Measurements from ENCODE around the gene LRRC34.

The LRRC34 gene

DNA sequence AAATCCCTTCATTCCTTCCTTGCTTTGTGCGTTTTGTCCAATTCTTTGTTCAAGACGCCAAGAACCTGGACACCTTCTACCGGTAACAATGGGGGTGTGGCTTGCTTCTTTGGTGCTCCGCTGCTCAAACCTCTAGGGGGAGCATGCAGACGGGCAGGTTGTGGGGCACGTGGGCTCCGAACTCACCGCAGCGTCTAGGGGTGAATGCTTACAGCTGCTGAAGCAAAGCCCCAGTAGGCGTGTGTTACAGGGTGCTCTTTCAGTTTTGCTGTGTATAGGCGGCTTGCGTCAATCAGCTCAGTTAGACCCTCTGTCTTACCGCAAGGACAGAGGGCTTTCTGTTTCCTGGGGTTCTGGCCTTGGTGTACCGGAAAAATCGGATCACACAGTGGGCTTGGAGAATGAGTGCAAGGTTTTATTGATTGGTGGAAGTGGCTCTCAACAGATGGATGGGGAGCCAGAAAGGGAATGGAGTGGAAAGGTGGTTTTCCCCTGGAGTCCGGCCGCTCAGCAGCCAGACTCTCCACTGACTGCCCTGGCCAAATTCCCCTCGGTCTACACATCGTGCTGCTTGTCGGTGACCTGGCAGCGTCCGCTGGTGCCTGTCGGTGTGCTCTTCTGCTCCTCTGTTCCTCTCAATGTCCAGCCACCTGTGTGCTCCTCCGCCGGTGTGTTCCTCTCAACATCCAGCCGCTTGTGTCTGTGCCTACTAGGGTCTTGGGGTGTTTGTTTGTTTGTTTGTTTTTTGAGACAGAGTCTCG is 1.2 kb upstream of the LRRC34 start:
- peak; percentile 17 for DNase-seq (ENCODE audit: low spot score)

DNA sequence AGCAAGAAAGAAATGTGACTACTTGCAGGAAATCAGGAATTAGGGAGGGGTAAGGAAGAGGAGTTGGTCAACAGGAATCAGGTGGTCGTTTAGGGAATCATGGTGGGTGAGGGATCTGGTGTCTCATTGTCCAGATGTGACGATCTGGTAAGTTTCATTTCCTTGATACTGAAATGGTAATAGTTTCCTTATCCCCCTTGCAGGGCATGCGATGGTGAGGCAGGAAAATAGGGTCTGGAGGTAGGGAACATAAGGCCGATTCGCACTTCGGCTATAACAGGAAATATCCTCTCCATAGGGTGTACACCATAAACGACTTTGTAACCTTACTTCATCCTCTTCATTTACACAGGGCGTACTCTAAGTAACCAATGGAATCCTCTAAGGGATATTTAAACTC is 574 bp upstream of the LRRC34 start:
- no peak for DNase-seq (ENCODE audit: low spot score)

DNA sequence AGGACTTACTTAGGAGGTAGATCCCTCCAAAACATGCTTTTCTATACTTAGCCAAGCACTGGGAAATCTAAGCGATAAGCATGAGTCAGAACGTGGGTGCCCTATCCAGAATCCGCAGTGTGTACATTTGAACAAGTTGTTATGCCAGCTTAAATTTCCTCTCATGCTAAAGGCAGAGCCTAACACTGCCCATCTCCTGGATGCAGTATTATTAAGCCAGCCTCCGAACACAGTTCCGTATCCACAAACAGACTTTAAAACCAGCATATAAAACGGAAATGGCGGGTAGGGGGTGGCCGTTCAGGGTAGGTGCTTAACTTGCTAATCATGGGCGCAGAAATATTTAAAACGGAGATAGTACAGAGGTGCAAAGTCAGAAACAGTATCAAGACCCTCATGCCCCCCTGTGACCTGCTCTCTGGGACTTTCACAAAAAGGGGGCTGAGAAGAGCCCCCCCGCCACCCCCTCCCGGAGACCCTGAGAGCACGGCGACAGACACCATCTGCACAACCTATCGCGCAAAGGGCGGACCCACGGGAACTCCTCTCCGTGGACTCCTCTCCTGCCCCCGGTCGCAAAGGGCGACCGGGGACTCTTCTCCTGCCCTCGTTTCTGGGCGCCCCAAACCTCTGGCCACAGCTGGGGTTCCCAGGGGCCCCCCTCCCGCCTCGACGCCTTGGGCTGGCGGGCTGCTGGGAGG is 923 bp downstream of the LRRC34 start:
- no peak for DNase-seq (ENCODE audit: low spot score)

DNA sequence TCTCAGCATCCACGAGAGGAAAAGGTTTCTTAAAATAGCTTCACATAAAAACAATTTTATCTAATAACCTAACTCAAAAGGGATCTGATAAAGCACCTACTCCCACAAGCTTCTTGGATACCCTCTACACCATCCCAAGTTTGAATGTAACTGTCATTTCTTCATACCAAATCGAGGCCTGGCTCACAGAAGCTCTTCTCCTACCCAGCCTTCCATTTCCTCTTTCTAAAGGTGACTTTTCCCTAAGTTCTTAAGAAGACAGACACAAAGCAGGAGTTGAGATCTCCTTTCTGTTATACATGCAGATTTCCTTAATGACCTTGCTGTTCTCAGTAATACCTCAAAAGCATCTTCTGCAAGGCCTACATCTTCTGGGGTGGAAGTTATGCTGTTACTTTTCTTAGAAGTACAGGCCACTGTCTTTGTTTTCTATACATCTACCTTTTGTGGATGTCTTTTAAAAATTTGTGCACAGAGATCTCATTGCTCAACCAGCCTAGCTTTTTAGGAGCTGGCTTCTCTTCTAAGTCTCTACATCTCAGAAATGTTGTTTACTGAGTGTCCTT is 3.4 kb downstream of the LRRC34 start:
- no peak for DNase-seq (ENCODE audit: low spot score)

DNA sequence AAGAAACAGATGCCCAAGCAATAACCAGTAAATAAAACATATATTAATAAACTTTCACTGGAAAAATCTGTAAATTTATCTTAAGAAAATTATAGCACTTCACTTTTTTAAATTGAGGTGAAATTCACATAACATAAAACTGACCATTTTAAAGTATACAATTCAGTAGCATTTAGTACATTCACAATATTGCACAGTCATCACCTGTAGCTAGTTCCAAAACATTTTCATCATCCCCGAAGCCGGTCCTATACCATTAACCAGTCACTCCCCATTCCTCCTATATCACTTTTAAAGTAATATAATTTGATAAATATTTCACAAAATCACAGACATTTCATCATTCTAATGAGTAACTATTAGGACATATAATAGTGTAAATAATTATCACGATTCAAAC is 8.0 kb downstream of the LRRC34 start:
- DNase-seq (ENCODE audit: low spot score) = no peak

DNA sequence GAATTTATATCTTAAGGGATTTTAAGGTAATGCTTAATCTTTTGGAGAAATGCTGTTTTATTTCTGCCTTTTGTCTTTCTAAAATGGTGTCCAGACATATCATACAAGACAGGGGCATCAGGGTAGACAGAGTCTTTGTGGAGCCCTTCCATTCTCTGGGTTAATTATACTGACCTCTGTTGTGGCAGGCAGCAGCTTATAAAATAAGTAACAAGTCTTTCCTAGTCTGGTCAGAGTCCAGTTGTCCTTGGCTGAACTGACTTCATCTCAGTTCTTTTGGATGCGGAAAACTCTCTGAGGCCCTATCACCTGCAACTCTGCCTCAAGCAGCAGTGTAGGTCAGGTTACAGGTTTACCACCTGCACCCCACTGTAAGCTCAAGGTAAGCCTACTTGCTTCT is 20.3 kb downstream of the LRRC34 start:
- DNase-seq (ENCODE audit: low spot score) = no peak

DNA sequence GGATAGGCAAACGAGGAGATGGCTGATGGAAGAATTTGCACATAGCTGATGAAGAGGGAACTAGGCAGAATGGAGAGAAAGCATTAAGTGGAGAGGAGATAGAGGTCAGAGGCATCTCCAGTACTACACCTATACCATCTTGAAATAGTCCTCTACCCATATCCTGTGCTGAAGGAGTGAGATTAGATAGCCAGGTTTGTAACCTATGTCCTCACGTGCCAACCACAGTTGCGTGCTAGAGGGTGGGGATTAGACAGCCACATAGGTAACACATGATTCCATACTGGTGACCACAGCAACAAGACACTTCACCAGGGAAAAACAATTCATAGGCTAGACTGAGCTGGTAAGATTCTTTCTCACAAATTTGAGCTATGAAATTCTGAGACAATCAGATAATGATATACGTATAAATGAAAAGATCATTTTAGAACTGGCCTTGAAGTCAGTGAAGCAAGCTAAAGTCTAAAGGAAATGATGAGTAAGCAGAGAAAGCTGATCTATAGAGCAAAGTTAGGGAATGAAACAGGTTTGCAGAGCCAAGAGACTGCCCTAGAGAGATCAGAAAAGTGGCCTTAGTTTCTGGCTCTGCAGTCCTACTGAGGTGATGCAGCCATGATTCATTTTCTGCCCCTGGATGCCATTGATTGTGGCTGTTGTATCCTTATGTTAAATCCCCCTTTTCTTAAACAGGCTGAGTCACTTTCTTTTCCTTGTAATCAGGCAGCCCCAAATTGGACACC is 21.8 kb downstream of the LRRC34 start:
- no peak for DNase-seq (ENCODE audit: low spot score)

DNA sequence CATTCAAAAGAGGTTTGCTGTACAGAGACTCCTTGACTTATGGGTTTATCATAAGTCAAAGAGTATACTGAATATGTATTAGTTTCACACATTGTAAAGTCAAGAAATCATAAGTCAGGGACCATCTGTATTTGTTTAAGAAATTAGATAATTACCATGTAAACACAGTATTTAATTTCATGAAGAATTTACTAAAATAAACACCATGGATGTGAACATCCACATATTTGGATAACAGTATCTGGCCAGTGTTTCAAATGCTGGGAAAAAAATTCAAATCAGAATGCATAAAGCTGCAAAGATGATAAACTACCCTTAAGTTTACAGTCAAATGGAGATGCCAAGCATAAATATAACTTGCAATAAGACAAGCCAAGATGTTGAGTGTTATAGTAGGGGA is 22.5 kb downstream of the LRRC34 start:
- DNase-seq (ENCODE audit: low spot score) = no peak

DNA sequence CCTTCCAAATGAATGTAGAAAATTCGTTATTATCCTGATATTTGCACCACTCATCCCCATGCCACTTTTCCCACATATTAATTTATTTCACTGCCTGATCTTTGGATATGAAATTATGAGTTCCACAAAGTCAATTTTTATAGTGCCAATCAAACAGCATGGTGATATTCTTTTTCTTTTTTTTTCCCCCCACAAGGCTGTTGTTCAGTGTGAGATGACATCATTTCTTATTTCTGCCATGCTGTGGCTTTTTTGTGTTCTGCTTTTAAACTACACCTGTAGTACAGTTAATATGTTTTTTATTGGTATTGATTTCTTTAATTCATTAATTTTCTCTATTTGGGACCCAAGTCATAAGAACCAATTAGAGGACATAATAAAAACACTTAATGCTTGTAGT is 24.9 kb downstream of the LRRC34 start:
- DNase-seq (ENCODE audit: low spot score) = no peak

DNA sequence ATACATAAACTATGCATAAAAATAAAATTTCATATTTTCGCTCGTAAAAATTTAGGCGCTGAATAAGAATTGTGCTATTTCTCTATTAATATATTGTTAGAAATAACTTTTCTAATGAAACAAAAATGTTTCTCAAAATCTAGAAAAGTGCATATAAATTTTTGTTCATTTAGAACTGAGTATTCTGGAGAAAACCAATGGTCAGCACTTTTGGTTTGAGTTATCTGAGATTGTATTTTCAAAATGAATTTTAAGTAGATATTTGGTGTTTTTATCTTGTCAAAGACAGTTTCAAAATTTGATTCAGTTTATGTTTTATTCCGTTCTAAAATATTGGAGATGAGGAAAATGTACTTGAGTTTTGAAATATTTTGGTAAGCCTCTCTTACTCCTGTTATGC is 25.6 kb downstream of the LRRC34 start:
- no peak for DNase-seq (ENCODE audit: low spot score)

DNA sequence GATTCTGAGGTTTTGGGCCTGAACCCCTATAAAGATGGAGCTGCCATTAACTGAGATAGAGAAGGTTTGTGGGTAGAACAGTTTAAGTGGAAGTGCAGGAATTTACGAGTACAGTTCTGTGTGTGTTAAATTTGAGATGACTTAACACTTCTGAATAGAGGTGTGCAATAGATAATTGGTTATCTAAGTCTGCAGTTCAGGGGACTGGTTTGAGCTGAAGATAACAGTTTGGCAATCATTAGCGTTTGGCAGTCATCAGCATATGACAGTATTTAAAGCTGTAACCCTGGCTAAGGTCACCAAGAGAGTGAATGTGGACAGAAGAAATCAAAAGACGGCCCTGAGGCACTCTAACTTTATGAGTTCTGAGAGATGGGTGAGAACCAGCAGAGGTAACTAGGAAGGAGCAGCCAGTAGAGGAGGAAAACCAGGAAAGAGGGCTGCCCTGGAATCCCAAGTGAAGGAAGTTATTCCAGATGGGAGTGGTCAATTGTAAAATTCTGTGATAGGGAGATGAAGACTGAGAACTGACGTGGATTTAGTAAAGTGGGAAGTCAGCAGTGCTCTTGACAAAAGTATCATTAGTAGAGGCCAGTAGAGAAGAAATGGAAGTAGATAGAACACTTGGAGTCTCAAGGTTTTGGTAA is 31.4 kb downstream of the LRRC34 start:
- no peak for DNase-seq (ENCODE audit: low spot score)

DNA sequence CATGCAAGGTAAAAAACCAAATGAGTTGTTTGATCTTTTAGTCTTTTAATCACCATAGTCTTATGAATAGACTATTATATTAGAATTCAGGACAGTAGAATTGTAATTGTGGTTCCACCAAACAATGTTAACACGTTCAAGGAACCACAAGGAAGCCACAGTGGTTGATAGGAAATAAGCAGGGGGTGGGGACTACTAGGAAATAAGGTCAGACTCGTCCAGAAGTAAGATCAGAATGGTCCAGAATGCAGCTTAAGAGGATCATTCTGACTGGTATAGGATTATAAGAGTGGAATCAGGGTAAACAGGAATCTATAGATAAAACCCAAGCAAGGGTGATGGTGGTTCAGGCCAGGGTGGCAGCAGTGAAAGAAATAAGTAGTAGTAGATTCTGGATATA is 32.0 kb downstream of the LRRC34 start:
- no peak for DNase-seq (ENCODE audit: low spot score)

DNA sequence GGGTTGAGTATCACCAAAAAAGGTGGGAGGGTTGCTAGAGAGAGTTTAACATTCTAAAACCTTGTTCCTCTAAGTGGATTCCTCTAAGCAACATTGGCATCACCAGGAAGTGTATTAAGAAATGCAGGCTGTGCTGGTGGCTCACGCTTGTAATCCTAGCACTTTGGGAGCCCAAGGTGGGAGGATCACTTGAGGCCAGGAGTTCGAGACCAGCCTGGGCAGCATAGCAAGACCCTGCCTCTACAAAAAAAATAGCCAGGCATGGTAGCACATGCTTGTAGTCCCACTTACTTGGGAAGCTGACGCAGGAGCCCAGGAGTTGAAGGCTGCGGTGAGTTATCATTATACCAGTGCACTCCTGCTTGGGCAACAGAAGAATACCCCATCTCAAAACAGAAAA is 34.9 kb downstream of the LRRC34 start:
- DNase-seq (ENCODE audit: low spot score) = no peak

DNA sequence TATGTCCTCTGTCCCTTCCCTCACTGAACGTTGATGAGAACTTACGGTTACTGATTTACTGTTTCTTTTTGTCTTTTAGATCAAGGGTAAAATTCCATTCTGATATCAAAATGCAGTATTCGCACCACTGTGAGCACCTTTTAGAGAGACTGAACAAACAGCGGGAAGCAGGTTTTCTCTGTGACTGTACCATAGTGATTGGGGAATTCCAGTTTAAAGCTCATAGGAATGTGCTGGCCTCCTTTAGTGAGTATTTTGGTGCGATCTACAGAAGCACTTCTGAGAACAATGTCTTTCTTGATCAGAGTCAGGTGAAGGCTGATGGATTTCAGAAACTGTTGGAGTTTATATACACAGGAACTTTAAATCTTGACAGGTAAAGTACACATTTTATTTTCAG is 38.5 kb downstream of the LRRC34 start:
- no peak for DNase-seq (ENCODE audit: low spot score)

DNA sequence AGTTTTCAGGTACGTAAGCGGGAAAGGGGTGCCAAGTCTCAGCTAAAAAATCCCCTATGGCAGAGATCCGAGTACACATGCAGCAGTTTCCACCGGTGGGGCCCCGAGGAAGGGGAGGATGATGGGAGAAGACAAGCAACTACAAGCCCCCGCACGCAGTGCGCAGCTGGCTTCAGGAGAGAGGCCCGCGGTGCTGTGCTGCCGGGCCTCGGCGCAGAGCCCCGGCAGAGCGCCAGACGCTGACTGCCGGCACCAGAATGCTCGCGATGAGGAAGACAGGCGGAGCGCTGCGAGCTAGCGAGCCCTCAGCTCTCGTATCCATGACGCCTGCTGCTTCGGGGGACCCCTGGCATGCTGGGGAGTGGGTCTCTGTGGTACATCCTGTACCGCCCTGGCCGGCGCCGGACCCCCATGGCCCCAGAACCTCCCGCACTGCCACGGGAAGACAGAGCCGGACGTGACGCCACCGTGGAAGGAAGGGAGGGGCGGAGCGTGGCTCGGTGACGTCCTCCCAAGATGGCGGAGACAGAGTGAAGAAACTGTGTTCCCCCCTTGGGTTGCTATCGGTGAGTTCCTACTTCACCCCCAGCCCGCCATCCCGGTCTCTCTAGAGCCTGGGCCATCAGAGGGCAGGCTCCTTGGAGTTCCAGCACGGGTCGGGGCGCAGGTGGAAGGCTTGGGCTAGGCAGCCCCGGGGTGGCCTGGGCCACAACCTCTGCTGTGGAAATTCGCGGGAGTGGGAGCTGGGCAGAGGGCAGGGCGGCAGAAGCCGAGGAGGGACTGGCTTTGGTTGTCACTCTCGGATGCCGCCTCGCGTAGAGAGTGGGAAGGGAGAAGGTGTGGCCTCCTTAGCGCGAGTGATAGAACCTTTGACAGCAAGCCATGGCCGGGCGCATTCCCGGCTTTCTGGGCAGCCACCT is 39.5 kb downstream of the LRRC34 start, which contains the start of gene MYNN:
Gene MYNN (plus strand): TSS at position 500 of the 920 bp plus-strand sequence. CDS start 900 bp downstream, outside the sequence.
- peak; percentile 89 for DNase-seq (ENCODE audit: low spot score)

DNA sequence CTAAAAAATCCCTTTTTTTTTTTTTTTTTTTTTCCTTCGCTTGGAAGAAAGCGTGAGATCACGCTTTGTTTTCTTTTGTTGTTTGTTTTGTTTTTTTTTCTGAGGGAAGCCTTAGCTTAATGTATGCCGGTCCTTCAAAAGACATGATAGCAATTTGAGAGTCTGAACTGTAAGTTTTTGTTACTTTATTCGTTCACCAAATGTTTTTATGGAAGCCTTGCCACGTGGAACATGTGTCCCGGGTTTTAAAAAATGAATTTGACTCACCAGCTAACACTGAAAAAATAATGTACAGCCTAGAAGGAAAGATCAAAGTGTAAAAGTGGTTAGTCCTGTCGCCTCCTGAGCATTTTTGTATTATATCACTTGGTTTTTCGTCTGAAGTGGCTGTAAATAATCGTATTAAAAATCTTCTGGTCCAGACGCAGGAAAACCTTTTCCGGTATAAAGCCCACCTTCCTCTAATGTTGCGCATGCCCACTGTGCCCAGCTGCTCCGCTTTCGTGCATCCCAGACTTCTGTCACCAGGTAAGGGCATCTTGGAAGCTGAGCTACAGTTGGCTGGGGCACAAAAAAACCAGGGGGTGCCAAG is 40.3 kb downstream of the LRRC34 start:
- peak; percentile 80 for DNase-seq (ENCODE audit: low spot score)

DNA sequence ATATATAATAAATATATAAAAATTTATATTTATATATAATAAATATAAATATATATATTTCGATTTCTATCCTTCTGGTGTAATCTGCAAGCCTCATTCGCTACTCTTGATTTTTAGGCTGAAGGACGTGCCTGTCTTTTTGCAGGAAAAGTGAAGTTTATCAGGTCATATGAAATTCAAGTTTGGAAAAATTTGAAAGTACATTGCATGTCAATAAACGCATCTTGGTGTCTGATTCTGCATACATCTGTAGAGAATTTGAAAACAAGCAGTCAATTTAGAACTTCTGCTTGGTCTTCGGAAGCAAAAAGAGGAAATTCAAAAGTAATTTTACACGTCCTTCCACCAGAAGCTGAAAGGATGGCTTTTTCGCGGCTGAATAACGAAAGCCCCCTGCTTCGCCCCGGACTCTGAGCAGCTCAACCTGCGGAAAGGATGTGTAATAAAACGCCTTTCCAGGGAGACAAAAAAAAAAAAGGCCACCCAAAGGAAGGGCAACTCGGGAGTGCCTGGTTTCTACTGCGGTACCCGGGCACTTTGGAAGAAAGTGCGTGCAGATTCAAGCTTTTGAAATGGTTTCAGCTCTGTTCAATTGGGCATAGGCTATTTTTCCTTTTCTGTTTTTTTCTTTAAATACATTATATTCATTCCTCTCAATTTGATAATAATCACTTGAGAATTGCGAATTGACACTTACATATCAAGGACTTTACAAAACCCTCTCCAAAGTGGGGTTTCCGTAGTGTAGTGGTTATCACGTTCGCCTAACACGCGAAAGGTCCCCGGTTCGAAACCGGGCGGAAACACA is 41.0 kb downstream of the LRRC34 start:
- DNase-seq (ENCODE audit: low spot score) = peak; percentile 75

DNA sequence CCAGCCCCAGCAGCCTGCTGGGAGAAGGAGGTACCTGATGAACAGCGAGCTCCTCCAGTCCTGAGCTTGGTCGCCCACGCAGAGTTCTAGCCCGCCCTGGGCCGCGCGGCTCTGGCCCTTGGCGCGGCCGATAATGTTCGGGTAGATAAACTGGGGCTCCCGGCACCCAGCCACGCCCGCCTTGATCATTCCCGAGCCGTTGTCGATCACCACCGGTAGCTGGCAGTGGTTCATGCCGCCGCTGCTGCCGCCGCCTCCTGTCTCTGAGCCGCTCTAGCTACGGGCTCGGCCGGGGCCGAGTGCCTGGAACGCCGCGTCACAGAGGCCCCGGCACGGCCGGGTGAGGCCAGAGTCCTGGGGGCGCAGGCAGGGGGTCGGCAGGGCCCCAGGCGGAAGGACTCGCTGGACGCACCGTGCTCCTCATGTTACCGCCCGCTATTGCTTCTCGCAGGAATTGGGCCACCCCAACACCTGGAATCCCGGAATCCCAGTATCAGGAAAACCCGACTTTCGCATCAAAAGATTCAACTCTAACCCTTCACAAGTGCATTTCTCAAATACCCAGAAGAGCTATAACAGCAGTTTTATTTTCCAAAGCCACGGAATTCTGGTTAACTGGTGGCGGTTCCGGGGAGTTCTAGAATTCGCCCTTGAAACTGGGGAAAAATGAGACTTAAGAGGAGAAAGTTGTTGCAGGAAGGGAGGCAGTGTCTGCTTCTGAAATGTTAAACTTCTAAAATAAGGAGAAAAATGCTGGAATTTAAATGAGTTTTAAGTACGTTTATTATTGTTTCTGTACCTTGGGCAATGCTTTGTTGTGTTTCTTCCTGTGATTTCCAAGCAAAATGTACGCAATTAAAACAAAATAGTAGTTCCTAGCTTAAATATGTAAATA is 43.2 kb downstream of the LRRC34 start, which contains the start of gene ACTRT3:
Gene ACTRT3 (minus strand): TSS at position 275 of the 895 bp plus-strand sequence. CDS start 41 bp downstream, at position 234.
- DNase-seq (ENCODE audit: low spot score) = peak; percentile 47
